GM18508 (cell line): ENCODE measurements around the gene CCDC12.

Source experiments
- ATAC-seq: cut with Tn5 transposase; IDR thresholded peaks from one replicate; pipeline ENCODE4 v1.9.1; 2021; ENCODE audit warnings: moderate number of reproducible peaks; ENCODE audit not compliant: insufficient read depth, unreplicated experiment

CCDC12 gene

GRCh38 chr3:46927718-46928073 lies 48.8 kb downstream of the CCDC12 start:
- no peak for ATAC-seq

- ATAC-seq: peak; percentile 38
Measured at GRCh38 chr3:46926871-46927717, 49.5 kb downstream of the CCDC12 start.

GRCh38 chr3:46926447-46926846 lies 50.1 kb downstream of the CCDC12 start:
- ATAC-seq: no peak

- no peak for ATAC-seq
Measured at GRCh38 chr3:46926039-46926438, 50.5 kb downstream of the CCDC12 start.

GRCh38 chr3:46925585-46925934 lies 51.0 kb downstream of the CCDC12 start:
- ATAC-seq: no peak

GRCh38 chr3:46924921-46925584 lies 51.5 kb downstream of the CCDC12 start:
- ATAC-seq: no peak

GRCh38 chr3:46923559-46924350 lies 52.8 kb downstream of the CCDC12 start:
- ATAC-seq: no peak

GRCh38 chr3:46922871-46923558 lies 53.5 kb downstream of the CCDC12 start:
- ATAC-seq: no peak

- ATAC-seq: no peak
Measured at GRCh38 chr3:46922426-46922825, 54.1 kb downstream of the CCDC12 start.

- no peak for ATAC-seq
Measured at GRCh38 chr3:46921871-46922271, 54.7 kb downstream of the CCDC12 start.

GRCh38 chr3:46921041-46921440 lies 55.5 kb downstream of the CCDC12 start:
- no peak for ATAC-seq

- ATAC-seq: no peak
Measured at GRCh38 chr3:46918634-46919033, 57.9 kb downstream of the CCDC12 start.

GRCh38 chr3:46918202-46918601 lies 58.3 kb downstream of the CCDC12 start:
- no peak for ATAC-seq

- ATAC-seq: no peak
Measured at GRCh38 chr3:46917257-46917656, 59.3 kb downstream of the CCDC12 start.

GRCh38 chr3:46916799-46917198 lies 59.7 kb downstream of the CCDC12 start:
- ATAC-seq: no peak

GRCh38 chr3:46916278-46916677 lies 60.3 kb downstream of the CCDC12 start:
- no peak for ATAC-seq

- ATAC-seq: no peak
Measured at GRCh38 chr3:46915297-46915822, 61.2 kb downstream of the CCDC12 start.

GRCh38 chr3:46914849-46915248 lies 61.7 kb downstream of the CCDC12 start:
- ATAC-seq: no peak

- ATAC-seq: no peak
Measured at GRCh38 chr3:46913644-46914043, 62.9 kb downstream of the CCDC12 start.

GRCh38 chr3:46912986-46913385 lies 63.6 kb downstream of the CCDC12 start:
- ATAC-seq: no peak
